GM12878 (cell line): ENCODE data around the gene SNED1. TPM values are rescaled to one million over a fixed set of nuclear protein-coding genes. Genes with fewer than 3 reads are reported as not detected.
A peak's percentile ranks its signal among the peaks of the same experiment; 100 is the strongest.

Source experiments
- ATAC-seq: fragments of 200-7000 bp; cut with Tn5 transposase; 3 replicates; pipeline ENCODE4 v1.9.1; 2020; ENCODE audit warnings: mild to moderate bottlenecking, moderate library complexity
- BruUV-seq: library from RNA; stranded (reverse); fragments of 400-500 nt; replicated peaks from 2 replicates; lab custom pipeline; 2021; lab: Mats Ljungman, UMichigan
- CTCF ChIA-PET: fragments of 300-600 bp; sonication (Branson Sonifier 250); formaldehyde crosslinking; extraction: SDS; loops from one replicate; lab custom pipeline; 2021; ENCODE audit warnings: inconsistent platforms; lab: Yijun Ruan, JAX
- POLR2A ChIA-PET: fragments of 350-600 bp; formaldehyde crosslinking; extraction: SDS; loops from one replicate; lab custom pipeline; 2021; ENCODE audit warnings: inconsistent platforms; lab: Charles Lee
- RAD21 ChIA-PET: fragments of 300-600 bp; sonication (Branson Sonifier 250); formaldehyde crosslinking; loops from one replicate; lab custom pipeline; 2023; ENCODE audit warnings: antibody characterized with exemption; ENCODE audit not compliant: unreplicated experiment; lab: Charles Lee
- SMC1A ChIA-PET: fragments of 300-600 bp; sonication (Branson Sonifier 250); formaldehyde crosslinking; loops from one replicate; lab custom pipeline; 2023; ENCODE audit not compliant: unreplicated experiment, uncharacterized antibody; lab: Charles Lee
- DNase-seq: peaks from one replicate; pipeline ENCODE4 v3.0.0-alpha.2; 2011; ENCODE audit warnings: low read depth, low spot score
- FAIRE-seq: peaks from 3 replicates; lab custom pipeline; 2011; peaks lifted over from hg19 to GRCh38; lab: Jason Lieb, UNC
- H2AFZ ChIP-seq: 2 replicates; pipeline ENCODE4 v1.6.0; 2011; ENCODE audit warnings: low read depth, low read length, control low read depth; ENCODE audit not compliant: control insufficient read depth
- H3K27ac ChIP-seq: 2 replicates; pipeline ENCODE4 v1.5.1; 2011; ENCODE audit warnings: control low read depth; ENCODE audit not compliant: control insufficient read depth, insufficient read depth
- H3K27me3 ChIP-seq, 2 experiments: replicated peaks in 1 of 2; 2 replicates each; pipeline versions ENCODE4 v1.6.0 to v1.6.1; 2011; ENCODE audit warnings: low read length in 1 of 2; ENCODE audit not compliant: control insufficient read depth in 2 of 2, insufficient read depth in 2 of 2
- H3K36me3 ChIP-seq, 2 experiments: 2 replicates each; pipeline ENCODE4 v1.5.1; 2011; ENCODE audit warnings: low read length in 1 of 2; ENCODE audit not compliant: control insufficient read depth in 2 of 2, insufficient read depth in 2 of 2
- H3K4me1 ChIP-seq: 2 replicates; pipeline ENCODE4 v1.6.1; 2011; ENCODE audit warnings: mild to moderate bottlenecking, low read length, moderate library complexity, mixed read lengths; ENCODE audit not compliant: control insufficient read depth, insufficient read depth
- H3K4me2 ChIP-seq: 2 replicates; pipeline ENCODE4 v1.6.0; 2011; ENCODE audit warnings: control low read depth; ENCODE audit not compliant: control insufficient read depth, insufficient read depth
- H3K4me3 ChIP-seq: fragments of 200-600 bp; sonication (generic); 2 replicates; pipeline ENCODE4 v1.5.1; 2016
- H3K79me2 ChIP-seq: 2 replicates; pipeline ENCODE4 v1.6.0; 2011; ENCODE audit warnings: low read length; ENCODE audit not compliant: control insufficient read depth, insufficient read depth
- H3K9ac ChIP-seq: 2 replicates; pipeline ENCODE4 v1.8.0; 2011; ENCODE audit warnings: low read length, control low read depth, mixed read lengths; ENCODE audit not compliant: control insufficient read depth, insufficient read depth
- H3K9me3 ChIP-seq: replicated peaks from 3 replicates; pipeline ENCODE4 v1.5.1; 2011; ENCODE audit warnings: mild to moderate bottlenecking, low read length; ENCODE audit not compliant: control insufficient read depth, insufficient read depth
- H4K20me1 ChIP-seq: 2 replicates; pipeline ENCODE4 v1.6.0; 2011; ENCODE audit not compliant: control insufficient read depth, insufficient read depth
- CREM ChIP-seq: IDR thresholded peaks from 2 replicates; pipeline ENCODE4 v1.6.1; 2014; ENCODE audit warnings: antibody characterized with exemption, low read depth
- WGBS: methylation state at CpG from one replicate; pipeline ENCODE4 v1.1.6; 2016; ENCODE audit warnings: low lambda C conversion rate; ENCODE audit not compliant: insufficient replicate concordance, insufficient coverage; ENCODE audit errors: missing lambda C conversion rate; 5-methylcytosine and 5-hydroxymethylcytosine counted together
- in situ Hi-C: fragments of 300-500 bp; cut with MboI; formaldehyde crosslinking; loops from 9 replicates; pipeline ENCODE4 v1.14.3; 2018; ENCODE audit warnings: mixed read lengths
- intact Hi-C: fragments of 100-400 bp; cut with micrococcal nuclease; formaldehyde crosslinking; loops from one replicate; pipeline ENCODE4 v1.14.2; 2022; ENCODE audit not compliant: unreplicated experiment
- polyA plus RNA-seq, 11 experiments: library from polyadenylated mRNA; depleted of rRNA in 4 of 11; unstranded in 6 of 11; stranded (reverse) in 5 of 11; fragments of >200 nt; fragmentation: Nextera tagmentation in 4 of 11; fragmentation: Illumina TruSeq in 1 of 11; extraction: Ambion mirVana in 4 of 11; extraction: Trizol in 1 of 11; gene quantifications; 1 replicate in 1 of 11; 2 replicates in 10 of 11; pipeline versions ENCODE4 v1.2.1 to v1.2.3, GENCODE V29; 2011 to 2016; ENCODE audit warnings: inconsistent platforms in 2 of 11, missing spikeins in 2 of 11, low read depth in 1 of 11
- total RNA-seq, 4 experiments: library from RNA; depleted of rRNA in 3 of 4; stranded (reverse); fragments of >200 nt in 3 of 4; fragmentation: Illumina TruSeq in 1 of 4; extraction: Trizol in 1 of 4; gene quantifications; 2 replicates each; pipeline versions ENCODE4 v1.2.1 to v1.2.3, GENCODE V29; 2013 to 2021
- TF ChIP-seq, protein P1 (sequence below): fragments of 450-650 bp; formaldehyde crosslinking; IDR thresholded peaks from 2 replicates; pipeline ENCODE4 v1.4.0; 2020; ENCODE audit warnings: mild to moderate bottlenecking, moderate library complexity

SNED1 gene
- total and polyA plus RNA-seq, 10 of the 15 experiments (the other 5 are each of a cell fraction or from before 2014, with no cell fraction given), result 0.05 to 8.4 (median 3.0) TPM

DNA sequence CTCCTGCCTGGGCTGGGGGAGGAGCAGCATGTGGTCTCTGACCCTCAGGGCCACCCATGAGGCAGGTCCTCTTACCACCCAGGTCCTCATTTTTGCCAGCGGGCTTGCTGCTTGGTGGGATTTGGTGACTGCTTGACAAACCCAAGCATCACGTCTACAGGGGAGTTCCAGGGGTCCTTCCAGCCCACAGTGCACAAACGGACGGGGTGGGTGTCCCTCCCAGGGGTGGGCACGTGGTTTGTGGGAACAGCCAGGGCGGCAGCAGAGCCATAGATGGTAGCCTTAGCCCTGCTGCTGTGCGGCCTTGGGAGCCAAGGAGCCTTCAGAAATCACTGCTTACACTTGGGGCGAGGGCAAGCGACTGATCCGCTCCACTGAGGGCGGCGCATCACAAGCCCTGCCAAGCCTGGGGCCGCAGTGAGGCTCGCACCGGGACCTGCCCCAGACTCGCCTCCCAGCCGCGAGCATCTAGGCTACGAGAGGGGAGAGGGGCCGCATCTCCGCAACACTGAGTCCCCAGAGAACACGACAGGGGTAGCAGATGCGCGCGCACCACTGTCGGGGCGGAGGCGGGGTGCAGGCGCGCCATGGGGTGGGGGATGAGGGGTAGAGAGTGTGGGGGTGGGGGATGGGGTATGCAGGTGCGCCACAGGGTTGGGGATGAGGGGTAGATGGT is 36.9 kb downstream of the SNED1 start:
- CTCF ChIA-PET, result no interaction called here

More for the DNA sequence above, 36.9 kb downstream of the SNED1 start:
- H3K4me3 ChIP-seq, result no peak overlapping the region
- BruUV-seq, result no TSS peak
- FAIRE-seq, result no peak
- no peak overlapping the region for H2AFZ ChIP-seq
- ChIA-PET SMC1A (no interaction called here), RAD21 (no interaction called here), POLR2A (no interaction called here)
- H3K36me3 ChIP-seq, result no peaks in the 10 kb centered on the region
- DNase-seq, result no peak
- no peak for TF ChIP-seq CREM
- TF ChIP-seq, protein P1, sequence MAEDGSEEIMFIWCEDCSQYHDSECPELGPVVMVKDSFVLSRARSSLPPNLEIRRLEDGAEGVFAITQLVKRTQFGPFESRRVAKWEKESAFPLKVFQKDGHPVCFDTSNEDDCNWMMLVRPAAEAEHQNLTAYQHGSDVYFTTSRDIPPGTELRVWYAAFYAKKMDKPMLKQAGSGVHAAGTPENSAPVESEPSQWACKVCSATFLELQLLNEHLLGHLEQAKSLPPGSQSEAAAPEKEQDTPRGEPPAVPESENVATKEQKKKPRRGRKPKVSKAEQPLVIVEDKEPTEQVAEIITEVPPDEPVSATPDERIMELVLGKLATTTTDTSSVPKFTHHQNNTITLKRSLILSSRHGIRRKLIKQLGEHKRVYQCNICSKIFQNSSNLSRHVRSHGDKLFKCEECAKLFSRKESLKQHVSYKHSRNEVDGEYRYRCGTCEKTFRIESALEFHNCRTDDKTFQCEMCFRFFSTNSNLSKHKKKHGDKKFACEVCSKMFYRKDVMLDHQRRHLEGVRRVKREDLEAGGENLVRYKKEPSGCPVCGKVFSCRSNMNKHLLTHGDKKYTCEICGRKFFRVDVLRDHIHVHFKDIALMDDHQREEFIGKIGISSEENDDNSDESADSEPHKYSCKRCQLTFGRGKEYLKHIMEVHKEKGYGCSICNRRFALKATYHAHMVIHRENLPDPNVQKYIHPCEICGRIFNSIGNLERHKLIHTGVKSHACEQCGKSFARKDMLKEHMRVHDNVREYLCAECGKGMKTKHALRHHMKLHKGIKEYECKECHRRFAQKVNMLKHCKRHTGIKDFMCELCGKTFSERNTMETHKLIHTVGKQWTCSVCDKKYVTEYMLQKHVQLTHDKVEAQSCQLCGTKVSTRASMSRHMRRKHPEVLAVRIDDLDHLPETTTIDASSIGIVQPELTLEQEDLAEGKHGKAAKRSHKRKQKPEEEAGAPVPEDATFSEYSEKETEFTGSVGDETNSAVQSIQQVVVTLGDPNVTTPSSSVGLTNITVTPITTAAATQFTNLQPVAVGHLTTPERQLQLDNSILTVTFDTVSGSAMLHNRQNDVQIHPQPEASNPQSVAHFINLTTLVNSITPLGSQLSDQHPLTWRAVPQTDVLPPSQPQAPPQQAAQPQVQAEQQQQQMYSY (CRISPR knock-in tag), result no peak
- no peaks in the 10 kb centered on the region for H4K20me1 ChIP-seq
- H3K4me2 ChIP-seq, result no peak overlapping the region
- intact Hi-C loops, result no loop called here
- no peaks in the 10 kb centered on the region for H3K79me2 ChIP-seq
- peaks cover 39% of the 10 kb centered on the region for H3K4me1 ChIP-seq
- 66% methylated on average over 25 of the region's 31 CpGs for WGBS
- no peak overlapping the region for H3K9ac ChIP-seq
- H3K9me3 ChIP-seq, result no peaks in the 10 kb centered on the region
- no peak overlapping the region for H3K27ac ChIP-seq
- ATAC-seq, result peak; percentile 2; the same call in 2 of the 3 replicates
- in situ Hi-C loops, result no loop called here
- peaks cover 0 to 2% of the 10 kb centered on the region in 2 experiments; a peak in 1 of 4 replicates for H3K27me3 ChIP-seq
